Subcutaneous abdominal adipose tissue (tissue), 5 donors: Measurements from ENCODE around the gene BMP8A.
"Not testable (repeated sequence)": the region's sequence is repeated elsewhere in the genome, so short reads cannot be mapped to it uniquely, and the experiment has no call there.

Experiments
- H3K27ac ChIP-seq: one replicate; pipeline ENCODE4 v1.7.0; 2013; ENCODE audit warnings: low read depth, mild to moderate bottlenecking, inconsistent platforms, low read length, moderate library complexity
- H3K27me3 ChIP-seq, 5 donors: one replicate each; pipeline ENCODE4 v1.7.0; 2013; ENCODE audit warnings: low read length in 5 of 5, inconsistent platforms in 1 of 5; ENCODE audit not compliant: control insufficient read depth in 5 of 5, insufficient read depth in 4 of 5
- H3K36me3 ChIP-seq, 5 donors: one replicate each; pipeline ENCODE4 v1.7.0; 2013; ENCODE audit warnings: low read length in 5 of 5; ENCODE audit not compliant: control insufficient read depth in 5 of 5, insufficient read depth in 5 of 5
- H3K4me1 ChIP-seq, 5 donors: one replicate each; pipeline ENCODE4 v1.7.0; 2013; ENCODE audit warnings: low read length in 5 of 5, mild to moderate bottlenecking in 3 of 5, moderate library complexity in 1 of 5; ENCODE audit not compliant: control insufficient read depth in 5 of 5, insufficient read depth in 5 of 5
- H3K4me3 ChIP-seq, 5 donors: one replicate each; pipeline ENCODE4 v1.7.0; 2013; ENCODE audit warnings: low read length in 5 of 5, low read depth in 1 of 5
- H3K9ac ChIP-seq, 5 donors: one replicate each; pipeline ENCODE4 v1.7.0; 2013; ENCODE audit warnings: low read length in 5 of 5, mild to moderate bottlenecking in 4 of 5, moderate library complexity in 3 of 5
- H3K9me3 ChIP-seq, 5 donors: one replicate each; pipeline ENCODE4 v1.7.0; 2013; ENCODE audit warnings: low read length in 5 of 5; ENCODE audit not compliant: control insufficient read depth in 5 of 5
- donor health status: healthy.
- donor health status: healthy.
- donor health status: healthy.
- donor health status: healthy.
- donor health status: healthy.

BMP8A gene

GRCh38 chr1:39492118-39493042 is 944 bp downstream of the BMP8A start:
- peaks cover 0 to 17% (median 12%) of the 10 kb centered on the region in 5 donors for H3K27me3 ChIP-seq
- H3K36me3 ChIP-seq, H3K9me3 ChIP-seq, H3K9ac ChIP-seq, H3K27ac ChIP-seq, H3K4me3 ChIP-seq: not testable (repeated sequence)
- peaks cover 0 to 10% (median 7%) of the 10 kb centered on the region in 5 donors for H3K4me1 ChIP-seq

DNA sequence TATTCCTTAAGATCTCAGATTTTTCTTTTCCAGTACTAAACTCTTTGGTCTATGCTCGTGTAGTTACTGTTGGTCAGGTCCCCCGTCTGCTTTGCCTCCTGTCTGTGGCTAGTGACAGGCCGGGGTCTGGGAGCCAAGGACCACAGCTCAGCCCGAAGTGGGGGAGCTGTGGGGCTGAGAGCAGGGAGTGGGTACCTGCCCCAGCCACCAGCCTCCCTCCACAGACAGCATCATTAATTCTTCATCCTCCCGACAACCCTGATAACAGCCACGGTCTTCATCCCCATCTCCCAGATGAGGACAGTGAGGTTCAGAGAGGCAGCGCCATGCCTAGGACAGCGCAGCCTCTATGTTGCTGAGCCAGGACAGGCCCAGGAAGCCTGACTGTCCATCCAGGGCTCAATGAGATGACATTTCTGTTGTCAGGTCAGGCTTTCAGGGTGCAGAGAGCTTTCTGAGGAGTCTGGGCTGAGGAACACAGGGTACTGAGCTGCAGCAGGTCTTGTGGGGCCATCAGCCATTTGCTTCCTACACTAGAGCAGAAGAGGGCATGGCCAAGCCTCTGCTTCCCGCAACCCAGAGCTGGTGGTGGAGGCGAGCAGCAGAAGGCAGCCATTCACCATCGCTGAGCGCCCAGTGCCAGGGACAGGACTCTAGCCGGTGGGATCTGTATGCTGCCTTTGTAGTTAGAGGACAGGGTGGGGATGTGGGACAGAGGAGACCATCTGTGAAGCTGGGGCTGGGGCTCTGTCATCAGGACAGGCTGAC is 1.8 kb downstream of the BMP8A start:
- H3K9me3 ChIP-seq, H3K9ac ChIP-seq, H3K27ac ChIP-seq, H3K36me3 ChIP-seq, H3K4me3 ChIP-seq: not testable (repeated sequence)
- Histone ChIP-seq H3K27me3 (peaks cover 0 to 17% (median 12%) of the 10 kb centered on the region in 5 donors), H3K4me1 (peaks cover 0 to 10% (median 7%) of the 10 kb centered on the region in 5 donors)

GRCh38 chr1:39494671-39495410 is 3.4 kb downstream of the BMP8A start:
- Histone ChIP-seq H3K27ac (no peak overlapping the region), H3K27me3 (peaks cover 0 to 17% (median 12%) of the 10 kb centered on the region in 5 donors)

DNA sequence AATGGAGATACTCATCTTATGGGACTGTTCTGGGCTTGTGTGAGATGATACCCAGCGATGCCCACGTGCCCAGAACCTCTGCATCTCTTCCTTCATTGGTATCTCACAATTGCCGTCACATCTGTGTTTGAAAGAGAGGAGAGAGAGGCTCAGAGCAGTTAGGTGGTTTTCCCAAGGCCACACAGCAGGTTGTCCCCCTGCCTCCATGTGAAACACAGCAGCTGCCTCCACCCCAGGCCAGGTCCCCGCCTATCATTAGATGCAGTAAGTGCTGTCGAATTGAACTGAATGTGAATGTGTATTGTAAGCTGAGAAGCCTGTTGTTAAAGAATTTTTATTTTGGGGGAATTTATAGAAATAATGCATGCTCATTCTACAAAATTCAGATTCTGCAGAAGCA is 5.1 kb downstream of the BMP8A start:
- H3K4me3 ChIP-seq, H3K4me1 ChIP-seq, H3K9ac ChIP-seq, H3K36me3 ChIP-seq, H3K27ac ChIP-seq, H3K9me3 ChIP-seq: not testable (repeated sequence)
- peaks cover 0 to 14% (median 8%) of the 10 kb centered on the region in 5 donors for H3K27me3 ChIP-seq

More at GRCh38 chr1:39494671-39495410, 3.4 kb downstream of the BMP8A start:
- H3K9ac ChIP-seq = no peak overlapping the region
- peaks cover 0 to 15% (median 7%) of the 10 kb centered on the region in 5 donors for H3K4me1 ChIP-seq
- H3K4me3 ChIP-seq = no peak overlapping the region
- no peaks in the 10 kb centered on the region for H3K9me3 ChIP-seq
- H3K36me3 ChIP-seq = no peaks in the 10 kb centered on the region

GRCh38 chr1:39497585-39497984 is 6.1 kb downstream of the BMP8A start:
- Histone ChIP-seq H3K27me3 (peaks cover 0 to 12% (median 7%) of the 10 kb centered on the region in 5 donors), H3K27ac (no peak overlapping the region), H3K36me3 (no peaks in the 10 kb centered on the region), H3K4me1 (peaks cover 0 to 6% (median 0%) of the 10 kb centered on the region in 5 donors), H3K9ac (no peak overlapping the region), H3K4me3 (no peak overlapping the region), H3K9me3 (no peaks in the 10 kb centered on the region)

GRCh38 chr1:39498096-39498710 is 6.8 kb downstream of the BMP8A start:
- H3K27ac ChIP-seq = not testable (repeated sequence)

GRCh38 chr1:39498821-39499220 is 7.4 kb downstream of the BMP8A start:
- H3K27me3 ChIP-seq, H3K9me3 ChIP-seq, H3K4me1 ChIP-seq, H3K9ac ChIP-seq, H3K27ac ChIP-seq, H3K4me3 ChIP-seq, H3K36me3 ChIP-seq: not testable (repeated sequence)

More at GRCh38 chr1:39498096-39498710, 6.8 kb downstream of the BMP8A start:
- not testable (repeated sequence) for H3K9me3 ChIP-seq, H3K27me3 ChIP-seq, H3K4me3 ChIP-seq, H3K36me3 ChIP-seq, H3K4me1 ChIP-seq, H3K9ac ChIP-seq

DNA sequence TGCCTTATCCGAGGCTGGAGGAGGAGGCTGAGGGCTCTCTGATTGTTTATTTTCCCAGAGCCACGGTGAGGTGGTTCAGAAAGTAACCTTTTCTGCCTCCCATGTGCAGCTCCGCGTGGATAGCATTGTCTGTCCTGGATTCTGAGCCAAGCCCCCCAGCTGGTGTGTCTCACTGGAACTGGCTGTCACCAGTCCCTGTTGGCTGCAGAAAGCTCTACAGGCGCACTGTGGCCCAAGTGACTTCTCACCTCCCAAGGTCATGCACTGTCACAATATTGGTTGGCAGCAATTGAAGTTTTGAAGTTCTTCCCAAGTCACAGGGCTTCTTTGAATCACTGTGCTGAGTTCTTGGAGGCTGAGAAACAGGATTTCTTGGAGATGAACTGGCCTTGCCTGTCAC is 8.2 kb downstream of the BMP8A start:
- Histone ChIP-seq H3K4me3 (no peak overlapping the region), H3K9me3 (no peaks in the 10 kb centered on the region), H3K27me3 (peaks cover 0 to 2% (median 0%) of the 10 kb centered on the region in 5 donors), H3K36me3 (no peaks in the 10 kb centered on the region), H3K9ac (no peak overlapping the region), H3K4me1 (peaks cover 0 to 6% (median 0%) of the 10 kb centered on the region in 5 donors), H3K27ac (no peak overlapping the region)

GRCh38 chr1:39500862-39501389 is 9.5 kb downstream of the BMP8A start:
- H3K4me1 ChIP-seq = peaks cover 0 to 6% (median 0%) of the 10 kb centered on the region in 5 donors
- H3K27me3 ChIP-seq = no peaks in the 10 kb centered on the region
- H3K36me3 ChIP-seq = no peaks in the 10 kb centered on the region
- no peak overlapping the region for H3K4me3 ChIP-seq
- H3K9ac ChIP-seq = no peak overlapping the region
- H3K9me3 ChIP-seq = no peaks in the 10 kb centered on the region
- H3K27ac ChIP-seq = no peak overlapping the region
